Measurements from ENCODE around the gene PSMB5.
"Not testable (repeated sequence)": the region's sequence is repeated elsewhere in the genome, so short reads cannot be mapped to it uniquely, and the experiment has no call there.

PSMB5 gene

DNA sequence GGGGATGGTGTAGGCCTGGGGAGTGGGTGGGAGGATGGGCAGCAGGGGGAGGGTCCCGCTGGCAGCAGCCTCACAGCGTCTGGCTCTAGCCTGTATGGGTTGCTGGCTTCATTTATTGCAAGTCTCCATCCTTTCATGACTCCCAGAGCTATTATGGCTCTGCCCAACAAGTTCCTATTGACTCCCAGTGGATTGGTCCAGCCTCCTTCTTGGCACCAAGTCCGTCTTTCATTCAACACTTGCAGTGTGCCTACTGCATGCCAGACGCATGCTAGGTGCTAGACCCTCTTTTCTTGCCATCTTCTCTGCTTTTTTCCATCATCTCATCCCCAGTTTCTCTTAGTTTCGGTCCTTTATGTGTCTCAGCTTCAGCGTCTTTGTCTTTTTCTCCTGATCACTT, 8.4 kb upstream of the PSMB5 start:
- no peak for DNase-seq

DNA sequence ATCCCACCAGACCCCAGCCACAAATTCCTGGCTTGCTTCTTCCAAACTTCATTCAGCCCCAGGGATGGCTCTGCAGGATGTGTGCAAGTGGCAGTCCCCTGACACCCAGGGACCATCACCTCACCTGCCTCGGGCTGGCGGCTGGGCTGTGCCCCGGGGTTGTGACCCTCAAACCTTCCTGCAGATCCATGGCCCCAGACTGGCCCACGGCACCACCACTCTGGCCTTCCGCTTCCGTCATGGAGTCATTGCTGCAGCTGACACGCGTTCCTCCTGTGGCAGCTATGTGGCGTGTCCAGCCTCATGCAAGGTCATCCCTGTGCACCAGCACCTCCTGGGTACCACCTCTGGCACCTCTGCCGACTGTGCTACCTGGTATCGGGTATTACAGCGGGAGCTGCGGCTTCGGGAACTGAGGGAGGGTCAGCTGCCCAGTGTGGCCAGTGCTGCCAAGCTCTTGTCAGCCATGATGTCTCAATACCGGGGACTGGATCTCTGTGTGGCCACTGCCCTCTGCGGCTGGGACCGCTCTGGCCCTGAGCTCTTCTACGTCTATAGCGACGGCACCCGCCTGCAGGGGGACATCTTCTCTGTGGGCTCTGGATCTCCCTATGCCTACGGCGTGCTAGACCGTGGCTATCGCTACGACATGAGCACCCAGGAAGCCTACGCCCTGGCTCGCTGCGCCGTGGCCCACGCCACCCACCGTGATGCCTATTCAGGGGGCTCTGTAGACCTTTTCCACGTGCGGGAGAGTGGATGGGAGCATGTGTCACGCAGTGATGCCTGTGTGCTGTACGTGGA, 7.7 kb upstream of the PSMB5 start, which contains the start of gene PSMB11:
Gene PSMB11 (plus strand): TSS at position 51 of the 804 bp plus-strand sequence. CDS start 14 bp downstream, at position 65.
- no peak for DNase-seq

DNA sequence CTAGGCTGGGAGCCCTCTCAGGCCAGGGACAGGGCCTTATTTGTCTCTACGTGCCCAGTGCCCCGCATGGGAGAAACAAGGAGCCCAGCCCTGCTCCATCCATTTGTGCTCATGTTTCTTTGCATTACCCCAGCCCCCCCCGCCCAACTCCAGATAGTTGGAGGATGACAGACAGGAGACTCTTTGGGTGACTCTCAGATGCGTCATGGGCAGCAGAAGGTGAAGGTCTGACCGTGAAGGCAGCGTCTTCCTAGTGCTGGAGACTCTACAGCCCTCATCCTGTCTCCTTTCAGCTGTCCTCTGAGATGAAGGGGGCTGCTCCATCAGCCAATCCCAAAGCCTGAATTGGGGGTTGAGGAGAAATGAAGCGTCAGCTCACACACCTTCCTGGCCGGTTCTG, 7.0 kb upstream of the PSMB5 start:
- peak; percentile 29 for DNase-seq

DNA sequence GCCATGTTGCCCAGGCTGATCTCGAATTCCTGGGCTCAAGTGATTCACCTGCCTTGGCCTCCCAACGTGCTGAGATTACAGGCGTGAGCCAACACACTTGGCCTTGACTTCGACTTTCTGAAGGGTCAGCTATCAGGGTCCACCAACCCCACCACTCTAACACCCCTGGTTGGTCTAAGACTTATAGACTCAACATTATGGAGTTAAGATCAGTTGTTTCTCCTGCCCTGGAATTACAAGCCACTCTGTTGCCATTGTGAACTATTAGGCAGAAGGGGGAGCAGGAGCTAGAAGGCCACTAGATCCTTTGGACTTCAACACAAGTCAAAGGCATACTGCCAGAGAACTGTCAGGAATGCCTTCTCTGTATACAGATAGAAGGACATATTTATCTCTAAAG, 5.4 kb upstream of the PSMB5 start:
- DNase-seq, result no peak

DNA sequence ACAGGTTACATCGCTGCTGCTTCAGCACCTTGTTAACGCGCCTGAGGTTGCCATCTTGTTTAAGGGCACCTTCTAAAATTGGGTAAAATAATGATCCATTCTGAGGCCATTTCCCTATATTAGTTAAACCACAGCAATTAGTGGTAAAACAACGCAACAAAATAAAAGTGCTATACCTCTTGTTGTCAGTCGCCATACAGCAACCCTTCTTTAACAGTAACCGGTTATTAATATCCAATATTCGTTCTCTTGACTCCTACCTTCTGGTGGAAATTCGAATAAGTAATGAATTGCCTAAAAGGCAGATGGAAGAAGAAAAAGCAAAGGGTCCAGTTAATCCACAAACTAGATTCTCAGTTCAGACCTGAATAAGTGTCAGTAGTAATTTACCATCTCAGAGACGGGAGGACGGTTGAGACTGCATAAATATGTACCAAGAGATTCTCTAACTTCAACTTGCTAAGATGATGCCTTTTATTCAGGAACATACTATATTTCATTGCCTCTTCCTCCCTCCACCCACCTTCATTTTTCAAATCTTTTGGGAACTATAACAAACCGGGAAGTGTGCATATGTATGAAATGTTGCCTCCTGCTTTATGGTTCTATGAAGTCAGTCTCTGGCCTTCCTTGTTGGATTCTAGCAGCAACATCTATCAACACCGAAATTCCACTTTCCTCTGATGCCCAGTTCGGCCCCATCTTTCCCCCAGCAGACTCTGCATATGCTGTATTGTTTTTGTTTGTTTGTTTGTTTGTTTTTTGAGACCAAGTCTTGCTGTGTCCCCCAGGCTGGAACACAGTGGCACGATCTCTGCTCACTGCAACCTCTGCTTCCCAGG, 824 bp upstream of the PSMB5 start:
- no peak for DNase-seq

DNA sequence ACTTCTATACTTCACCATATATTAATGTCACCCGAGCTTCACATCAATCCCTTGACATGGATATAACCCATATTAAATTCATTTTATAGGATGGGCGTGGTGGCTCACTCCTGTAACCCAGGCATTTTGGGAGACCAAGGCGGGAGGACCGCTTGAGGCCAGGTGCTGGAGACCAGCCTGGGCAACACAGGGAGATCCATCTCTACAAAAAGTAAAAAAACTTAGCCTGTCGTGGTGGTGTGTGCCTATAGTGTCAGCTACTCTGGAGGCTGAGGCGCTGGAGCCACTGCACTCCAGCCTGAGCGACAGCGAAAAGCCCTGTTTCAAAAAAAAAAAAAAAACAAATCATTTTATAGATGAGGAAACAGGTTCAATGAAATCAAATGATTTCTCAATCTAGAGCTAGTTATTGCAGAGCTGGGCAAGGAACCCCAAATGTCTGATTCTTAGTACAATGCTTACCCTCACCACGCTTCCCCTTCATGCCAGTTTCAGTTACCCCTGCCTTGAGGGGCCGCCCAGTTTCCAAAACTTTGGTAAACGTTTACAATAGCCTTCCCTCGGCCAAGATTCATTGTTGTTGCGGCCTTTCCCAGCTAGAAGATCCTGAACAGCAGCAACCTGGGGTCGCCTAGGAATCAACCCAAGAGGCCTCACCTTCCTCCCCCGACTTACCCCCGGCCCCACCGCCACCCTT, 751 bp downstream of the PSMB5 start:
- no peak for DNase-seq

DNA sequence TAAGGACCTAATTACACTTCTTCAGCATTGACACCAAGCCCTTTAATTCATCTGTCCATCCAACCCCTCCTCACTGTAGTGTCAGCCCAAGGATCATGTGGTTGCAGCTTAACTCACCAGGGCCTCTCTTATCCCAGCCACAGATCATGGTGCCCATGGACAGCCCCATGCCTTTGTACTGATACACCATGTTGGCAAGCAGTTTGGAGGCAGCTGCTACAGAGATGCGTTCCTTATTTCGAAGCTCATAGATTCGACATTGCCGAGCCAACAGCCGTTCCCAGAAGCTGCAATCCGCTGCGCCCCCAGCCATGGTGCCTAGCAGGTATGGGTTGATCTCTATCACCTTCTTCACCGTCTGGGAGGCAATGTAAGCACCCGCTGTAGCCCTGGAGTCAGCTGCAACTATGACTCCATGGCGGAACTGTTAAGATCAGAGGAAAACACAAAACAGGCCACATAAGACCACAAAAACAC, 1.4 kb downstream of the PSMB5 start:
- no peak for DNase-seq

DNA sequence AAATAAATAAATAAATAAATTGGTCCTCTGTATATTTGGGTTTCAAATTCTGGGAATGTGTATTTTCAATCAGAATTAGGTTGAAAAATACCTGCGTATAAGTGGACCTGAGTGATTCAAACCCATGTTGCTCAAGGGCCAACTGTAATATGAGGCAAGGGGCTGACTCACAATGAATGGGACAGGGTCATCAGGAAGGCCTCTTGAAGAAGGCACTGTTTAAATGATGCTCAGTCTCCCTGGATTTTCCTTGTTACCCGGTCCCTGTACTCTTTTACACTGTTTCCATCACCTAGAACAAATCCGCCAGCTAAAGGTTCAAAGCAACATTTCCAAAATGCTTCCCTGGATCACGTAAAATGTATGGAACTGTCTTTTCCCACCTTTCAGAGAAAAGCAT, 3.8 kb downstream of the PSMB5 start:
- no peak for DNase-seq

DNA sequence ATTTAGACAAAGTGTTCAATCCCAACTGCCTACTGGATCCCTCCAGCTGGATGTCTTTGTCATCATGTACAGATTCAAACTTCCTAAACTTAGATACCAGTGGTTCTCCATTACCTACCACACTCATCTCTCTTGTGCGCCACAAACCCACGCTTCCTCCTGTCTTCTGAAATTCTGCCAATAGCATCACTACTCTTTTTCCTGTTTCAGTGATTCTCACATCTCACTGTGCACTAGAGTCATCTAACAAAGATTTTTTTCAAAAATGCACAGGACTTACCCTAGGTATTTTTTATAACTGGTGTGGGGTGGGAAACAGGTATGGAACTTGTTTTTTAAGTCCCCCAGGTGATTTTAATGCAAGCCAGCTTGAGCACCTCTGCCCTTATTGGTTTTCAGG, 5.9 kb downstream of the PSMB5 start:
- DNase-seq, result no peak

DNA sequence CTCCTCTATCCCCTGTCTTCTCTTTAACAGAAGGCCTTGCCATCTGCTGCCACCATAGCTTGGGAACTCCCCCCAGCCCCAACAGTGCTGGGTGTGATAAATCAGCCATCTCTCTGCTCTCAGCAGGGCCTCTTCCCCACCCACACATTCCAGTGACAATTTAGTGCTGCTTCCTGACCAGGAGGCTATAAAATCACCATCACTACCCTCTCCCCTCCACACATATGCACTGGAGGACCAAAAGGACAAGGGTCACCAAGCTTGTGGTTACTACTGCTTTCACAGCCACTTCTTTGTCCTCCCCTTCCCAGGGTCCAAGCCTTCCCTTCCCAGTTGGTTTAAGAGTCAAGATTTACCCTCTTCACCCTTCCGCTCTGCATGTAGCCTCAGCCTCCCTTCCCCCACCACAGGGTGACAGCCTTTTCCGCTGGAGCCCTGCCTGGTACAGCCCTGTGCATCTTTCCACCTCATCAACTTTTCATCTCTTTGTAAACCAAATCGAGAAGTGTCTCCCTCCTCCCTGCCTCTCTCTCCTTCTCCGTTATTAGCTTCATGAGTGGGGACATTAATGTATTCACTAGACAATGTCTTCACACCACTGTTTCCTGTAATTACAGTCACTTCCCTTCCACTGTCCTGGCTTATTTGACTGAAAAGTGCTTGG, 9.4 kb downstream of the PSMB5 start:
- DNase-seq, result no peak

DNA sequence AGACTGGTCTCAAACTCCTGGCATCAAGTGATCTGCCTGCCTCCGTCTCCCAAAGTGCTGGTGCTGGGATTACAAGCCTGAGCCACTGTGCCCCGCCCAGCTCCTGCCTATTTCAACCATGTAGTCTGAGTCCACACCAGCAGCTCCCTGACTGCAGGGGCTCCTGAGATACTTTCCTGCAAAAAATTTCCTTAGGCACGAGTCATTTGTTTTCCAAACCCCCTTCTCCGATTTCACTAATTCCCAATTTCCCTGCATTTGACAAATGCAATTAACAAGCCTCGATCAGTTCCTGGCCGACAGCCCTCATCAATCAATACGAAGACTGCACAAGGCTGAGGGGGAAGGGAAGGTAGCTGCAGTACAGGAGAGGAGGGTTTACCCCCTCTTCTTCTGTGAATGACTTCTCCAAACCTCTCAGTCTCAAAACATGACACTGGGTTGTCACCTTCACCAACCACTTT, 10.1 kb downstream of the PSMB5 start:
- DNase-seq, result no peak

DNA sequence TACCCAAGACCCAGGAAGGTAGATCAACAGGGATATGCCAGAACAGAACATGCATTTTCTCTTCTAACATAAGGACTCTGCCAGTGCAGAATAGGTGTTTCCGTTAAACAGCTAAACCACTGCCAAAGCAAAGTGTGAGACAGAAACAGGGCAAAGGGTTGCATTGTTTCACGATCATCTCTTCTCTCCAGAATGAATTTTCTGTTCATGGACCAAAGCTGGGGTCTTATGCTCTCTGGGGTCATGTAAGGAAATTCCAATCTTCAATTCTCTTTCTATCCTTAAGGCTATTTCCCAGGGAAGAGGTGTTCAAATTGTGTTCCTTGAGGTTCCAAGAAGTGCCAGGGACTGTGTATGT, 10.9 kb downstream of the PSMB5 start:
- DNase-seq, result no peak

DNA sequence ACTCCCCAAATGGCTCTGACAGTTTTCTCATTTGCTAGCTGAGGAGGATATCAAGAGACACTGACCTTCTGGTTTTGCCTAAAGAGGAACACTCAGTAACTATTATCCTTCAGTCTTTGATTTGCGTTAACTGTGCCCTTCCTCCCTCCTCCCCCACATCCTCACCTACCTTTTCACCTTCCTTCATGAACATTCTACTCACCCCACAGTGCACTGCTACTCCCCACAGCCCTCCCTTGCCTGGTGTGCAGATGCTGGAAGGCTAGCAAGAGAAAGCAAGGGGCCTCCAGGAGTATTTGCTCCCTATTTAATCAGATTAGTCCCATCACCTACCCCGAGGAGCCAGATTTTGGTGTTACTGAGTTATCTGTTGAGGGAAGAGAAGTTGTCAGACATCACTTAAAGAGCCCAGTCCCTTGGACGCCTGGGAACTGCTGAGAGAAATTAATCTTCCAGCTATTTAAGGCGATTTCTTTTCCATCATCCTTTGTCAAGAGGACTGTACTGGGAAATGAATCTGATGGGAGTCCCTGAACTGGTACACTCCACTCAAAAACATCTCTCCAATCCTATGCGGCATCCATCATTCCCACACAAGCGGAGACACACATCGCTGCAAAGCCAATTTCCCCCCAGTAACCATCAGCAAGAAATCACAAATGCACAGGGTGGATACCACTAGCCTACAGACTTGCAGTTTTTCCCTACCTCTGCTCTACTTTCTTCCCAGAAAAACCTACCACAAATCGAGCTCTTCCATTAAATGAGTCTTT, 11.5 kb downstream of the PSMB5 start:
- no peak for DNase-seq

DNA sequence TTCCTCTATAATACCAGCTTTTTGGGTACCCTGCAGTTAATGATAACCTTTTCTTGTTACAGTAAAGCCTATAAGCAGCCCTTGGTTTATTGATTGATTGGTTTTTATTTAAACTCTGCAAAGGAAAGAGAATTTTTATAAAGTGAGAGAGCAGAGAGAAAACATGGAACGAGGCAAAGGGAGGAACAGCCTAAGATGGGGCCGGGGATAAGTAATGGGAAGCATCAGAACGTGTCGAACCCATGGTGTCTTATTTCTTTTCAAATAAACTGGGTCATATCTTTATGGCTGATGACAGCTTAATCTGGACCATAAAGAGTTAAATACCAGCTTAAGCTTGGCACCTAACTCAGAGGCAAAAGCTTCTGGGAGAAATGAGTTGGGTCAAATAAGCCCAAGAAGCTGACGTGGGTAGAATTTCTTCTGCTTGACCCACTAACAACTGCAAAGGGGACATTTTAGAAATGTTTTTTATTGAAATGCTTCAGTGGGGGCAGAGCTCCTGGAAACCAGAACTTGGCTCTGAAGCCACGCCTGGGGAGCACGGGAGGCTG, 12.7 kb downstream of the PSMB5 start:
- DNase-seq, result no peak

DNA sequence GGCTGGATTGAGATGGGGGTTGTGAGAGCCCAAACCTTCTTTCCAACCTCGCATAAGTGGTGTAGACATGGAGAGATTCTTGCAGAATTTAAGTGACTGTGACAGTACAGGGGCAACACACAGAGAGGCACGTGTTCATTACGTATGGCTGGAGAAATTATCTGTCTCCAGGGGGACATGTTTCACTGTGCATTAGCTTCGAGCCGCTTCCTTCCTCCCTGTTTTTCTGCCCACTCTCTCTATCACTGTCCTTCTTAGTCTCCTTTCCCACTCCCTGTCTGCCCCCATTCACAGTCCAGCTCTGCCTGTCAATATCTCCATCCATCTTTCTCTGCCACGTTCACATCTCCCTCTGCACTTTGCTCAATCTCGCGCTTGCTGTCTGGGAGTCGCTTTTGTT, 13.3 kb downstream of the PSMB5 start:
- no peak for DNase-seq

DNA sequence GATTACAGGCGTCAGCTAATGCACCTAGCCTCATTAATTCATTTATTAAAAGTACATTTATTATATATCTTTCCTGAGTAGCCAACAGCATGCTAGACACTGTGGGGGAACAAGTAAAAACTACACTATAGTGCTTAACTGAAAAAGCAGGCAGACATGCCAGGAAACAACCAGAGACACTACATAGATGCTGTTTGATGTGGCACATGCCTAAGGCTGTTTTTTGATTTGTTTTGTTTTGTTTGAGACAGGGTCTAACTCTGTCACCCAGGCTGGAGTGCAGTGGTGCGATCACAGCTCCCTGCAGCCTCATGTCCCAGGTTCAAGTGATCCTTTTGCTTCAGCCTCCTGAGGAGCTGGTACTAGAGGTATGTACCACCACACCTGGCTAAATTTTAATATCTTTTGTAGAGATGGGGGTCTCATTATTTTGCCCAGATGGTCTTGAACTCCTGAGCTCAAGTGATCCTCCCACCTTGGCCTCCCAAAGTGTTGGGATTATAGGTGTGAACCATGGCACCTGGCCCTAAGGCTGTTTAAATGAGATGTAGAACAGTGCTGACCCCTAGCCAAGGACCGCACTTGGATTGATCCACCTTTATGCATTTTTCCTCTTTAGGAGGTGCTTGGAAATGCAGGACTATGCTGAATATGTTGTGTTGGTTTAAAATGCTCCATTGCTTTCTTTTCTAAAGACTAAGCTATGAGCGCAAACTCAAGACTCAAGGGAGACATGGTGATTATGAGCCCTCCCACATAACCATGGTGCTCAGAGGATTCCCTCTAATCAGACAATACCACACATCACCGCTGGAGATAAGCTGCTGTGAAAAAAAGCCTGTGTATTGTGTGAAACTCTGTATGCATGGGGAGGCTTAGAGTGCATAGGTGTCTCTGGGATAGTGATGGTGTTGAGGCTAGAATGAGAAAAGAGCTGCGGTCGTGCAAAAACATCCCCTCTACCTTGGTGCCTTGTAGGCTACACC, 14.3 kb downstream of the PSMB5 start:
- no peak for DNase-seq

DNA sequence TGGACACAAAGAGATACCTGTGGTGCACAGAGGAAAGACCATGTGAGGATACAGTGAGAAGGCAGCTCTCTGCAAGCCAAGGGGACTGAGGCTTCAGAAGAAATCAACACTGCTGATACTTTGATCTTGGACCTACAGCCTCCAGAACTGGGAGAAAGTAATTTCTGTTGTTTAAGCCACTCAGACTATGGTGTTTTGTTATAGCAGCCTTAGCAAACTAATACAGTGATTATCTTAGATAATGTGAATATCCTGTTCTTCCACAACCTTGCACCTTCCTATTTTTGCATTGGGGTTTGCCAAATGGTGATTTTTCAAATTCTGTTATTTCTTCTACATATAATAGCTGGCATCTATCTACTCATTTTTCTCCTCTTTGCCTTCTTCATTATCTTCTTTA, 16.6 kb downstream of the PSMB5 start:
- no peak for DNase-seq

DNA sequence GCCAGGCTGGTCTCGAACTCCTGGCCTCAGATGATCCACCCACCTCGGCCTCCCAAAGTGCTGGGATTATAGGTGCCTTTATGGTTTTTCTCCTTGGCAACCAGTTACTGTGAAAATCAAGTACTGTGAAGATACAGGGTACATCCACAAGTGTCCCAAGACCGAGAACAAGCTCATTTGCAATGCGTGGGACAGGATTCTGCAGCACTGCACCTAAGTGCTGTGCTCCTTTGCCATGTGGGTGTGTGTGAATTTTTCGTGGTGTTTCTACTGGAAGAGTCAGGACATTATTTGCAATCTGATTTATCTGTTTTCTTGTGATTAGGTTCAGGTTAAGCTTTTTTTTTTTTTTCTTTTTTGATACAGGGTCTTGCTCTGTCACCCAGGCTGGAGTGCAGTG, 17.6 kb downstream of the PSMB5 start:
- no peak for DNase-seq

DNA sequence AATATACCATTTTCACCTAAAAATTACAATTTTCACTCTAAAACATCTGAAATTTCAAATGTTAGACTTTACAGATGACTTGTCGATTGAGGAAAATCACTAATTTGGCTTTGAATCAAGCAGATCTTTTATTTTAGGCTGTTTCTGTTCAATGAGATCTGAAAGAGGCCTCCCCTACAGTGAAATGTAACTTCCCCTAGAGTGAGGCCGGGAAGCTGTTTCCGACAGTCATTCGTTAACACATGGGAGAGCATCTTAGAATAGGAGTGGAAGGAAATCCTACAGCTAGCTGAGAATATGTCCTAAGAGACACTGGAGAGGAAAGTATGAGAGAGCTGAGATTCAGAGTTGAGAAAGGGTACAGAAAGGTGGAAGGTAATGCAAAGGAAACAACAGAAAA, 19.1 kb downstream of the PSMB5 start:
- DNase-seq, result no peak

DNA sequence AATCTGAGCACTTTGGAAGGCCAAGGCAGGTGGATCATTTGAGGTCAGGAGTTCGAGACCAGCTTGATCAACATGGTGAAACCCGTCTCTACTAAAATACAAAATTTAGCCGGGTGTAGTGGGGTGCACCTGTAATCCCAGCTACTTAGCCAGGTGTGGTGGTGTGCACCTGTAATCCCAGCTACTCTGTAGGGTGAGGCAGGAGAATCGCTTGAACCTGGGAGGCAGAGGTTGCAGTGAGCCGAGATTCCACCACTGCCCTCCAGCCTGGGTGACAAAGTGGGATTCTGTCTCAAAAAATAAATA, 21.0 kb downstream of the PSMB5 start:
- DNase-seq, result not testable (repeated sequence)
